Endothelial cell of umbilical vein (primary cell): Measurements from ENCODE around the gene GRID1. TPM values are rescaled to one million over a fixed set of nuclear protein-coding genes. Genes with fewer than 3 reads are reported as not detected.

Source experiments
- BruUV-seq: library from RNA; stranded (reverse); fragments of 400-500 nt; replicated peaks from 2 replicates; lab custom pipeline; 2021; lab: Mats Ljungman, UMichigan
- CTCF ChIA-PET: fragments of 300-600, 350-600 bp; sonication (Branson Sonifier 250); formaldehyde crosslinking; loops from one replicate; lab custom pipeline; 2021; ENCODE audit warnings: antibody characterized with exemption, inconsistent platforms; lab: Charles Lee
- POLR2A ChIA-PET: fragments of 300-600, 350-600 bp; sonication (Branson Sonifier 250); formaldehyde crosslinking; loops from one replicate; lab custom pipeline; 2021; ENCODE audit warnings: antibody characterized with exemption, inconsistent platforms; lab: Charles Lee
- DNase-seq: peaks from one replicate; pipeline ENCODE4 v3.0.0-alpha.2; 2011; ENCODE audit warnings: low read depth, low spot score
- FAIRE-seq: peaks from 2 replicates; lab custom pipeline; 2011; peaks lifted over from hg19 to GRCh38; lab: Jason Lieb, UNC
- H2AFZ ChIP-seq: 2 replicates; pipeline ENCODE4 v1.6.0; 2012; ENCODE audit warnings: low read depth, low read length, control low read depth, inconsistent platforms
- H3K27ac ChIP-seq: 2 replicates; pipeline ENCODE4 v1.5.1; 2011; ENCODE audit warnings: low read depth, mild to moderate bottlenecking, control low read depth, low read length, moderate library complexity; ENCODE audit not compliant: insufficient read depth
- H3K27me3 ChIP-seq, 2 experiments: 2 replicates each; pipeline versions ENCODE4 v1.6.0 to v1.6.1; 2011; ENCODE audit warnings: low read length in 2 of 2, mixed read lengths in 1 of 2; ENCODE audit not compliant: control insufficient read depth in 2 of 2, insufficient read depth in 2 of 2
- H3K36me3 ChIP-seq, 2 experiments: 2 replicates in 1 of 2; 3 replicates in 1 of 2; pipeline ENCODE4 v1.5.1; 2011; ENCODE audit warnings: low read length in 2 of 2, mild to moderate bottlenecking in 1 of 2, moderate library complexity in 1 of 2; ENCODE audit not compliant: control insufficient read depth in 2 of 2, insufficient read depth in 2 of 2; ENCODE audit errors: extremely low read depth in 1 of 2
- H3K4me1 ChIP-seq: 3 replicates; pipeline ENCODE4 v1.5.1; 2011; ENCODE audit warnings: mild to moderate bottlenecking, low read length; ENCODE audit not compliant: control insufficient read depth, insufficient read depth; ENCODE audit errors: extremely low read depth
- H3K4me2 ChIP-seq: 2 replicates; pipeline ENCODE4 v1.6.1; 2011; ENCODE audit warnings: low read length, control low read depth, mixed read lengths; ENCODE audit not compliant: insufficient read depth
- H3K4me3 ChIP-seq, 3 experiments: fragments of 200-600 bp in 1 of 3; sonication (generic), shearing (Covaris generic) in 1 of 3; replicated peaks in 1 of 3; 2 replicates each; pipeline ENCODE4 v1.5.1; 2011 to 2016; ENCODE audit warnings: control low read depth in 3 of 3, low read length in 3 of 3, mild to moderate bottlenecking in 2 of 3, inconsistent platforms in 1 of 3, low read depth in 1 of 3, moderate library complexity in 1 of 3; ENCODE audit not compliant: insufficient read depth in 1 of 3
- H3K79me2 ChIP-seq: 2 replicates; pipeline ENCODE4 v1.6.0; 2012; ENCODE audit warnings: low read length, inconsistent platforms; ENCODE audit not compliant: control insufficient read depth, insufficient read depth
- H3K9ac ChIP-seq: replicated peaks from 2 replicates; pipeline ENCODE3; 2011; ENCODE audit warnings: low read length, control low read depth; ENCODE audit not compliant: insufficient read depth; ENCODE audit errors: extremely low read depth
- H3K9me1 ChIP-seq: replicated peaks from 3 replicates; pipeline ENCODE4 v1.6.0; 2011; ENCODE audit warnings: mild to moderate bottlenecking, low read length; ENCODE audit not compliant: control insufficient read depth, insufficient read depth; ENCODE audit errors: extremely low read depth
- H3K9me3 ChIP-seq: replicated peaks from 2 replicates; pipeline ENCODE4 v1.5.1; 2012; ENCODE audit warnings: low read length, inconsistent platforms; ENCODE audit not compliant: control insufficient read depth, insufficient read depth
- H4K20me1 ChIP-seq: replicated peaks from 2 replicates; pipeline ENCODE3; 2011; ENCODE audit warnings: mild to moderate bottlenecking, low read length; ENCODE audit not compliant: control insufficient read depth, insufficient read depth; ENCODE audit errors: extremely low read depth
- EZH2 ChIP-seq: IDR thresholded peaks from 2 replicates; pipeline ENCODE4 v1.6.1; 2012; ENCODE audit warnings: borderline replicate concordance, low read depth, mild to moderate bottlenecking, moderate library complexity, low read length, inconsistent platforms; ENCODE audit not compliant: severe bottlenecking
- FOS ChIP-seq: IDR thresholded peaks from 2 replicates; pipeline ENCODE4 v1.6.1; 2011; ENCODE audit warnings: mild to moderate bottlenecking, low read length, moderate library complexity, borderline replicate concordance; ENCODE audit not compliant: insufficient read depth
- GATA2 ChIP-seq: IDR thresholded peaks from 2 replicates; pipeline ENCODE4 v1.7.0; 2011; ENCODE audit warnings: low read depth, mild to moderate bottlenecking, moderate library complexity, mixed read lengths, low read length; ENCODE audit not compliant: insufficient read length, insufficient read depth
- JUN ChIP-seq: IDR thresholded peaks from 2 replicates; pipeline ENCODE4 v1.6.1; 2011; ENCODE audit warnings: borderline replicate concordance, low read depth; ENCODE audit not compliant: insufficient read length, insufficient read depth
- MYC ChIP-seq: IDR thresholded peaks from one replicate; pipeline ENCODE4 v1.6.1; 2011; ENCODE audit warnings: mild to moderate bottlenecking, low read depth, low read length
- POLR2A ChIP-seq: IDR thresholded peaks from 2 replicates; pipeline ENCODE4 v1.6.1; 2012; ENCODE audit warnings: low read depth, mild to moderate bottlenecking, control low read depth, low read length
- POLR2AphosphoS5 ChIP-seq: IDR thresholded peaks from 2 replicates; pipeline ENCODE4 v1.6.1; 2012; ENCODE audit warnings: low read depth, mild to moderate bottlenecking, control low read depth, low read length, moderate library complexity; ENCODE audit not compliant: insufficient read depth
- dilution Hi-C: fragments of 300-500 bp; cut with MboI; formaldehyde crosslinking; loops from one replicate; pipeline ENCODE4 v1.15.0; 2019; ENCODE audit warnings: low sequenced_read_pairs; ENCODE audit not compliant: extremely low pct_ligation_motif_present
- intact Hi-C: fragments of 100-400 bp; cut with micrococcal nuclease; formaldehyde crosslinking; loops from one replicate; pipeline ENCODE4 v1.10.0; 2022
- polyA plus RNA-seq, 4 experiments: library from polyadenylated mRNA; depleted of rRNA in 3 of 4; stranded (reverse) in 3 of 4; unstranded in 1 of 4; fragments of >200 nt; gene quantifications; 2 replicates each; pipeline versions ENCODE4 v1.2.1 to v1.2.3, GENCODE V29; 2011 to 2012; ENCODE audit warnings: missing spikeins in 1 of 4
- total RNA-seq: library from RNA; stranded (reverse); gene quantifications from 2 replicates; pipeline ENCODE4 v1.2.3, GENCODE V29; 2021
- TF ChIP-seq, protein P1 (sequence below), 2 donors: IDR thresholded peaks; 1 replicate in 1 of 2; 2 replicates in 1 of 2; pipeline ENCODE4 v1.5.1; 2011; ENCODE audit warnings: low read length in 2 of 2, mild to moderate bottlenecking in 2 of 2, moderate library complexity in 2 of 2, control low read depth in 1 of 2, inconsistent platforms in 1 of 2, low read depth in 1 of 2; ENCODE audit not compliant: insufficient read depth in 1 of 2; ENCODE audit errors: extremely low read depth in 1 of 2
- TF ChIP-seq, protein P2 (sequence below): IDR thresholded peaks from 2 replicates; pipeline ENCODE4 v1.6.1; 2011; ENCODE audit not compliant: insufficient read depth, insufficient read length

Gene GRID1
- total and polyA plus RNA-seq, 2 donors (not counting 3 experiments of a cell fraction or from before 2014, with no cell fraction given) = not detected

DNA sequence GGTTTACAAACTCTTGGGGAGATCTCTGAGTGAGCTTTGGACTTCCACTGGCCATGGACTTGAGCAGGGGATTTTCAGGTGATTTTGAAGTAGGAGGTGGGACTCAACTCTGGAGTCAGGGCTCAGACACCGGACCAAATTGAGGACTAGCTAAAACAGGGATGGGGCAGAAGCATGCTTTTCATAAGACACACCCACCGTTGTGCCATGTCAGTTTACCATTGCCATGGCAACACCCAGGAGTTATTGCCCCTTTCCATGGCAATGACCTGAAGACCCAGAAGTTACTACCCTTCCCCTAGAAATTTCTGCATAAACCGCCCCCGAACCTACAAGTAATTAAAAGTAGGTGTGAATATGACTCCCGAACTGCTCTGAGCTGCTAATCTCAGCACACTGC, 320.7 kb downstream of the GRID1 start:
- POLR2A ChIA-PET = no interaction called here
- no peak for DNase-seq

More for the DNA sequence above, 320.7 kb downstream of the GRID1 start:
- FAIRE-seq = no peak
- Histone ChIP-seq H3K4me3 (no peak overlapping the region), H3K79me2 (no peaks in the 10 kb centered on the region), H2AFZ (no peak overlapping the region), H4K20me1 (no peaks in the 10 kb centered on the region), H3K4me1 (no peaks in the 10 kb centered on the region), H3K9me1 (no peaks in the 10 kb centered on the region), H3K27ac (no peak overlapping the region), H3K36me3 (no peaks in the 10 kb centered on the region), H3K9ac (no peak overlapping the region), H3K27me3 (no peaks in the 10 kb centered on the region), H3K9me3 (no peaks in the 10 kb centered on the region), H3K4me2 (no peak overlapping the region)
- no peak for TF ChIP-seq EZH2
- no peak for TF ChIP-seq JUN
- TF ChIP-seq, protein P1, sequence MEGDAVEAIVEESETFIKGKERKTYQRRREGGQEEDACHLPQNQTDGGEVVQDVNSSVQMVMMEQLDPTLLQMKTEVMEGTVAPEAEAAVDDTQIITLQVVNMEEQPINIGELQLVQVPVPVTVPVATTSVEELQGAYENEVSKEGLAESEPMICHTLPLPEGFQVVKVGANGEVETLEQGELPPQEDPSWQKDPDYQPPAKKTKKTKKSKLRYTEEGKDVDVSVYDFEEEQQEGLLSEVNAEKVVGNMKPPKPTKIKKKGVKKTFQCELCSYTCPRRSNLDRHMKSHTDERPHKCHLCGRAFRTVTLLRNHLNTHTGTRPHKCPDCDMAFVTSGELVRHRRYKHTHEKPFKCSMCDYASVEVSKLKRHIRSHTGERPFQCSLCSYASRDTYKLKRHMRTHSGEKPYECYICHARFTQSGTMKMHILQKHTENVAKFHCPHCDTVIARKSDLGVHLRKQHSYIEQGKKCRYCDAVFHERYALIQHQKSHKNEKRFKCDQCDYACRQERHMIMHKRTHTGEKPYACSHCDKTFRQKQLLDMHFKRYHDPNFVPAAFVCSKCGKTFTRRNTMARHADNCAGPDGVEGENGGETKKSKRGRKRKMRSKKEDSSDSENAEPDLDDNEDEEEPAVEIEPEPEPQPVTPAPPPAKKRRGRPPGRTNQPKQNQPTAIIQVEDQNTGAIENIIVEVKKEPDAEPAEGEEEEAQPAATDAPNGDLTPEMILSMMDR (IDR thresholded peaks at IDR 0.05; ENCODE audit: extremely low read depth in 1 of 2, insufficient read depth in 1 of 2, low read depth in 1 of 2, low read length in 2 of 2) = no peak
- no peak for TF ChIP-seq POLR2A
- TF ChIP-seq, protein P2, sequence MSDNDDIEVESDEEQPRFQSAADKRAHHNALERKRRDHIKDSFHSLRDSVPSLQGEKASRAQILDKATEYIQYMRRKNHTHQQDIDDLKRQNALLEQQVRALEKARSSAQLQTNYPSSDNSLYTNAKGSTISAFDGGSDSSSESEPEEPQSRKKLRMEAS = no peak
- TF ChIP-seq FOS = no peak
- no peak for TF ChIP-seq POLR2AphosphoS5
- no peak for TF ChIP-seq GATA2
- no peak for TF ChIP-seq MYC
- dilution Hi-C loops = no loop called here
- CTCF ChIA-PET = no interaction called here
- BruUV-seq = no TSS peak
- intact Hi-C loops = no loop called here
